Heart left ventricle (tissue), 16 donors: Measurements from ENCODE around the gene ARL13B. TPM values are rescaled to one million over a fixed set of nuclear protein-coding genes. Genes with fewer than 3 reads are reported as not detected.

Source experiments
- ATAC-seq, 4 donors: fragments of 200-7000 bp; cut with Tn5 transposase; one replicate each; pipeline ENCODE4 v1.9.1; 2020 to 2022; ENCODE audit warnings: moderate library complexity in 4 of 4, mild to moderate bottlenecking in 3 of 4, moderate number of reproducible peaks in 1 of 4
- DNase-seq, 5 donors: peaks; one replicate each; pipeline ENCODE4 v3.0.0-alpha.2; 2020
- H3K27ac ChIP-seq, 12 donors: fragments of 200-600 bp; sonication (generic) in 4 of 12; one replicate each; pipeline versions ENCODE4 v1.5.0 to v1.8.0; 2016 to 2022; ENCODE audit warnings: mild to moderate bottlenecking in 2 of 12
- H3K27me3 ChIP-seq, 9 donors: fragments of 200-600 bp; sonication (generic) in 2 of 9; one replicate each; pipeline versions ENCODE4 v1.5.1 to v1.8.0; 2016 to 2022; ENCODE audit warnings: mild to moderate bottlenecking in 3 of 9
- H3K36me3 ChIP-seq, 9 donors: fragments of 200-600 bp; sonication (generic) in 2 of 9; one replicate each; pipeline versions ENCODE4 v1.5.0 to v1.8.0; 2018 to 2022; ENCODE audit warnings: mild to moderate bottlenecking in 2 of 9
- H3K4me1 ChIP-seq, 12 donors: fragments of 200-600 bp; sonication (generic) in 4 of 12; one replicate each; pipeline versions ENCODE4 v1.5.0 to v1.8.0; 2016 to 2022; ENCODE audit warnings: mild to moderate bottlenecking in 3 of 12
- H3K4me3 ChIP-seq, 12 donors: fragments of 200-600 bp; sonication (generic) in 4 of 12; one replicate each; pipeline versions ENCODE4 v1.5.0 to v1.8.0; 2017 to 2022; ENCODE audit warnings: mild to moderate bottlenecking in 9 of 12, moderate library complexity in 4 of 12
- H3K9me3 ChIP-seq, 12 donors: fragments of 200-600 bp; sonication (generic) in 4 of 12; one replicate each; pipeline versions ENCODE4 v1.5.0 to v1.8.0; 2016 to 2022; ENCODE audit warnings: mild to moderate bottlenecking in 1 of 12
- CTCF ChIP-seq, 12 donors: fragments of 200-600 bp; sonication (generic) in 4 of 12; IDR thresholded peaks; one replicate each; pipeline versions ENCODE4 v1.5.0 to v1.8.0; 2018 to 2022; ENCODE audit warnings: antibody characterized with exemption in 12 of 12, mild to moderate bottlenecking in 5 of 12
- POLR2A ChIP-seq, 2 donors: fragments of 450-650 bp; IDR thresholded peaks; one replicate each; pipeline ENCODE4 v1.6.1; 2017; ENCODE audit warnings: antibody characterized with exemption in 2 of 2, mild to moderate bottlenecking in 2 of 2, moderate library complexity in 2 of 2
- WGBS, 4 donors: extraction: QIAGEN DNeasy Blood & Tissue Kit in 2 of 4; methylation state at CpG; one replicate each; pipeline versions ENCODE4 v1.1.5 to v1.1.7; 2013 to 2018; 5-methylcytosine and 5-hydroxymethylcytosine counted together
- intact Hi-C, 10 donors: fragments of 100-400 bp; cut with DNase I; formaldehyde crosslinking; loops; one replicate each; pipeline versions ENCODE4 v1.11.1 to v1.14.2; 2022
- polyA plus RNA-seq, 2 donors: library from polyadenylated mRNA; stranded (reverse); fragments of 200-250 nt; gene quantifications; one replicate each; pipeline ENCODE4 v1.2.3, GENCODE V29; 2013
- total RNA-seq, 9 donors: library from RNA; depleted of rRNA in 2 of 9; stranded (reverse); fragments of >200 nt in 2 of 9; fragmentation: NEBNext Ultra II Directional in 3 of 9; extraction: Animal tissue kit (Norgen Biotek cat#: 25700) in 3 of 9; gene quantifications; one replicate each; pipeline versions ENCODE4 v1.1.0 to v1.2.4, GENCODE V29; 2016 to 2023
- donor health status: ischemic (EF 13 %, LVEDD 7.1; RV severe dilation, severe dysfunction).
- donor health status: healthy with polysubstance abuse.
- donor health status: DM: no; HTN: yes; CAD: no.
- donor health status: DM: no; HTN: no; CAD: no.
- donor health status: ischemic (EF 25% LVEDD 6.9; RV normal size, moderate dysfunction).
- donor health status: ischemic (EF 25% LVEDD 5.7; RV mildly dilated, moderate dysfunction).
- donor health status: healthy.
- donor health status: DM: yes; HTN: yes; CAD: no.
- donor health status: ischemic (EF 35%, LVEDD 5.7; RV mildly dilated, moderate dysfunction).
- donor health status: nonischemic (EF 11% LVEDD 7.7; RV severe dilation, severe dysfunction).
- donor health status: DM: yes; HTN: yes; CAD: no.
- donor health status: PGD.
- donor health status: ischemic (EF 29% LVEDD 5.4; RV normal size, mild dysfunction).
- donor health status: nonischemic (EF 23%, LVEDD 6.1; RV moderate dilation, normal function).

Gene ARL13B
- total and polyA plus RNA-seq, 11 donors, result 1.7 to 9.0 (median 5.3) TPM

GRCh38 chr3:93984618-93985017, 4.7 kb downstream of the ARL13B start:
- H3K9me3 ChIP-seq, result no peaks in the 10 kb centered on the region
- H3K36me3 ChIP-seq, result no peaks in the 10 kb centered on the region
- H3K27me3 ChIP-seq, result no peaks in the 10 kb centered on the region
- H3K4me3 ChIP-seq, result no peak overlapping the region
- peaks cover 0 to 28% (median 9%) of the 10 kb centered on the region in 12 donors for H3K4me1 ChIP-seq
- 90 to 93% (median 93%) methylated on average over 5 of the region's 5 CpGs for WGBS, 4 donors
- TF ChIP-seq POLR2A (IDR thresholded peaks at IDR 0.05), result no peak
- no peak for TF ChIP-seq CTCF (IDR thresholded peaks at IDR 0.05)
- no peak overlapping the region for H3K27ac ChIP-seq
- intact Hi-C loops, result no loop called here
- no peak for DNase-seq
- ATAC-seq, result no peak

DNA sequence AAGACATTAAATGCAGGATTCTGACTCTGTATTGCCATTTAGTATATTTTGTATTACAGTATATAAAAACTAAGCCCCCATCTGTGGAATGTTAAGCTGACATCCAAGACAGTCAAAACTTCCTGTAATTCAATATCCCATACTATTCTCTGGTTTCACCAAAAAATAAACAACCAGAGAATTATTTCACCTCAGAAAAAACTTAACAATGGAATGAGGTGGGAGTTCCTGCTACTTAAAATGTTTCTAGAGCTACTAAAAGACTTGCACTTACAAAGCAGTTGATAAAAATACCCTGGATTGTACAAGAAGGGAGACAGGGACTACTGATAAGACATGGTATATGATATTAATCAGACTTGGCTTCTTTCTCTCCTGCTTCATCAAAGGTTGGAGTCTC, 8.3 kb downstream of the ARL13B start:
- Histone ChIP-seq H3K27me3 (no peaks in the 10 kb centered on the region), H3K9me3 (no peaks in the 10 kb centered on the region), H3K4me1 (peaks cover 0 to 18% (median 1%) of the 10 kb centered on the region in 12 donors), H3K4me3 (no peak overlapping the region), H3K36me3 (no peaks in the 10 kb centered on the region), H3K27ac (no peak overlapping the region)
- intact Hi-C loops, result no loop called here
- ATAC-seq (no peak), DNase-seq (no peak)
- no peak for TF ChIP-seq CTCF (IDR thresholded peaks at IDR 0.05)
- TF ChIP-seq POLR2A (IDR thresholded peaks at IDR 0.05), result no peak

GRCh38 chr3:93988764-93989163, 8.8 kb downstream of the ARL13B start:
- no peaks in the 10 kb centered on the region for H3K27me3 ChIP-seq
- WGBS, 4 donors, result 92 to 96% (median 94%) methylated on average over 9 of the region's 9 CpGs
- intact Hi-C loops, result no loop called here
- H3K36me3 ChIP-seq, result no peaks in the 10 kb centered on the region
- H3K4me3 ChIP-seq, result no peak overlapping the region
- no peak overlapping the region for H3K27ac ChIP-seq
- TF ChIP-seq CTCF (IDR thresholded peaks at IDR 0.05), result no peak
- ATAC-seq (no peak), DNase-seq (no peak)
- no peaks in the 10 kb centered on the region for H3K9me3 ChIP-seq
- H3K4me1 ChIP-seq, result peaks cover 0 to 18% (median 1%) of the 10 kb centered on the region in 12 donors

- no peak for TF ChIP-seq POLR2A (IDR thresholded peaks at IDR 0.05)
- TF ChIP-seq CTCF (IDR thresholded peaks at IDR 0.05), result no peak
- Histone ChIP-seq H3K27me3 (no peaks in the 10 kb centered on the region), H3K9me3 (no peaks in the 10 kb centered on the region), H3K36me3 (no peaks in the 10 kb centered on the region), H3K4me1 (peaks cover 0 to 18% (median 1%) of the 10 kb centered on the region in 12 donors), H3K27ac (no peak overlapping the region), H3K4me3 (no peak overlapping the region)
- WGBS, 4 donors, result 47 to 74% (median 63%) methylated on average over 3 of the region's 3 CpGs
- ATAC-seq (no peak), DNase-seq (no peak)
- intact Hi-C loops, result no loop called here
Measured at GRCh38 chr3:93989241-93989640, 9.3 kb downstream of the ARL13B start.
